H1 (cell line): ENCODE data around the gene OBP2B. TPM values are rescaled to one million over a fixed set of nuclear protein-coding genes. Genes with fewer than 3 reads are reported as not detected.

Source experiments
- CTCF ChIA-PET: fragments of 300-600 bp; sonication (Branson Sonifier 250); formaldehyde crosslinking; loops from one replicate; lab custom pipeline; 2021; ENCODE audit not compliant: partially characterized antibody; lab: Charles Lee
- POLR2A ChIA-PET: fragments of 300-600 bp; sonication (Branson Sonifier 250); formaldehyde crosslinking; loops from one replicate; lab custom pipeline; 2021; ENCODE audit warnings: inconsistent platforms; ENCODE audit not compliant: partially characterized antibody; lab: Charles Lee
- DNase-seq, 2 experiments: peaks; one replicate each; pipeline versions ENCODE4 v3.0.0 to v3.0.0-alpha.2; 2010 to 2022; ENCODE audit warnings: low spot score in 2 of 2, low read depth in 1 of 2, mixed read lengths in 1 of 2
- FAIRE-seq: peaks from 2 replicates; lab custom pipeline; 2011; peaks lifted over from hg19 to GRCh38; lab: Jason Lieb, UNC
- H2AFZ ChIP-seq: 2 replicates; pipeline ENCODE4 v1.8.1; 2012; ENCODE audit warnings: low read length, inconsistent platforms
- H2AK5ac ChIP-seq: 2 replicates; pipeline ENCODE4 v1.6.1; 2013; ENCODE audit warnings: low read depth, low read length
- H2BK120ac ChIP-seq: replicated peaks from 2 replicates; pipeline ENCODE3; 2013; ENCODE audit warnings: low read depth, low read length, inconsistent platforms
- H2BK12ac ChIP-seq: 2 replicates; pipeline ENCODE4 v1.6.1; 2013; ENCODE audit warnings: low read depth, low read length
- H2BK15ac ChIP-seq: 2 replicates; pipeline ENCODE4 v1.6.1; 2013; ENCODE audit warnings: low read length
- H2BK20ac ChIP-seq: 2 replicates; pipeline ENCODE4 v1.6.1; 2013; ENCODE audit warnings: low read length
- H2BK5ac ChIP-seq: 2 replicates; pipeline ENCODE4 v1.6.1; 2013; ENCODE audit warnings: low read depth, low read length
- H3K14ac ChIP-seq: 2 replicates; pipeline ENCODE4 v1.6.1; 2013; ENCODE audit warnings: inconsistent platforms; ENCODE audit not compliant: insufficient read length
- H3K18ac ChIP-seq: 2 replicates; pipeline ENCODE4 v1.6.1; 2013; ENCODE audit warnings: low read length; ENCODE audit errors: extremely low read depth
- H3K23ac ChIP-seq: 2 replicates; pipeline ENCODE4 v1.6.1; 2013; ENCODE audit warnings: inconsistent platforms; ENCODE audit not compliant: insufficient read length
- H3K23me2 ChIP-seq: 2 replicates; pipeline ENCODE4 v1.6.1; 2013; ENCODE audit warnings: low read depth, low read length
- H3K27ac ChIP-seq: 2 replicates; pipeline ENCODE4 v1.6.1; 2011; ENCODE audit warnings: low read depth, low read length, inconsistent platforms
- H3K27me3 ChIP-seq, 4 experiments: replicated peaks in 1 of 4; 1 replicate in 1 of 4; 2 replicates in 3 of 4; pipeline versions ENCODE4 v1.6.1 to v1.8.1; 2011 to 2013; ENCODE audit warnings: low read length in 3 of 4, mild to moderate bottlenecking in 3 of 4, inconsistent platforms in 2 of 4, mixed read lengths in 2 of 4, moderate library complexity in 1 of 4; ENCODE audit not compliant: control insufficient read depth in 3 of 4, insufficient read depth in 3 of 4; ENCODE audit errors: extremely low read depth in 1 of 4
- H3K36me3 ChIP-seq, 4 experiments: 2 replicates each; pipeline versions ENCODE4 v1.6.1 to v1.8.1; 2011 to 2013; ENCODE audit warnings: mild to moderate bottlenecking in 4 of 4, low read length in 3 of 4, moderate library complexity in 2 of 4, control low read depth in 1 of 4, inconsistent platforms in 1 of 4; ENCODE audit not compliant: insufficient read depth in 4 of 4, control insufficient read depth in 2 of 4
- H3K4ac ChIP-seq: replicated peaks from 2 replicates; pipeline ENCODE3; 2013; ENCODE audit warnings: low read length, low read depth, mixed read lengths, inconsistent platforms; ENCODE audit not compliant: insufficient read length
- H3K4me1 ChIP-seq, 4 experiments: replicated peaks in 1 of 4; 1 replicate in 1 of 4; 2 replicates in 3 of 4; pipeline versions ENCODE4 v1.6.1 to v1.8.1; 2011 to 2013; ENCODE audit warnings: low read length in 3 of 4, inconsistent platforms in 2 of 4, mixed read lengths in 1 of 4; ENCODE audit not compliant: insufficient read depth in 4 of 4, control insufficient read depth in 3 of 4
- H3K4me2 ChIP-seq, 2 experiments: 2 replicates each; pipeline versions ENCODE4 v1.6.1 to v1.8.1; 2011 to 2013; ENCODE audit warnings: low read depth in 2 of 2, low read length in 2 of 2, control low read depth in 1 of 2, inconsistent platforms in 1 of 2, mild to moderate bottlenecking in 1 of 2; ENCODE audit not compliant: insufficient read depth in 1 of 2
- H3K4me3 ChIP-seq, 4 experiments: fragments of 200-600, 300-600 bp in 1 of 4; sonication (generic), shearing (Covaris generic), sonication (Bioruptor Twin) in 1 of 4; 2 replicates each; pipeline versions ENCODE4 v1.5.1 to v1.8.1; 2011 to 2016; ENCODE audit warnings: low read length in 4 of 4, low read depth in 3 of 4, control low read depth in 2 of 4, inconsistent platforms in 2 of 4, mild to moderate bottlenecking in 2 of 4, mixed read lengths in 1 of 4, moderate library complexity in 1 of 4; ENCODE audit not compliant: insufficient read depth in 2 of 4; ENCODE audit errors: extremely low read depth in 1 of 4
- H3K56ac ChIP-seq: replicated peaks from 2 replicates; pipeline ENCODE3; 2013; ENCODE audit warnings: low read depth, mild to moderate bottlenecking, mixed read lengths, low read length, inconsistent platforms; ENCODE audit not compliant: insufficient read length
- H3K79me1 ChIP-seq: 2 replicates; pipeline ENCODE4 v1.6.1; 2013; ENCODE audit warnings: low read depth, low read length, control low read depth
- H3K79me2 ChIP-seq, 2 experiments: 2 replicates each; pipeline versions ENCODE4 v1.6.1 to v1.8.1; 2012 to 2013; ENCODE audit warnings: low read length in 2 of 2, mild to moderate bottlenecking in 2 of 2, inconsistent platforms in 1 of 2; ENCODE audit not compliant: insufficient read depth in 2 of 2, control insufficient read depth in 1 of 2
- H3K9ac ChIP-seq, 4 experiments: replicated peaks in 1 of 4; 1 replicate in 1 of 4; 2 replicates in 3 of 4; pipeline versions ENCODE4 v1.6.1 to v1.8.1; 2011 to 2013; ENCODE audit warnings: low read depth in 3 of 4, low read length in 3 of 4, control low read depth in 2 of 4, mild to moderate bottlenecking in 2 of 4, moderate library complexity in 2 of 4, inconsistent platforms in 1 of 4; ENCODE audit errors: extremely low read depth in 1 of 4
- H3K9me3 ChIP-seq, 2 experiments: 2 replicates each; pipeline versions ENCODE4 v1.6.1 to v1.8.1; 2012 to 2013; ENCODE audit warnings: mild to moderate bottlenecking in 2 of 2, moderate library complexity in 2 of 2, control low read depth in 1 of 2, inconsistent platforms in 1 of 2, low read depth in 1 of 2, low read length in 1 of 2, mixed read lengths in 1 of 2; ENCODE audit not compliant: insufficient read depth in 2 of 2
- H4K20me1 ChIP-seq, 2 experiments: replicated peaks in 1 of 2; 2 replicates each; pipeline versions ENCODE3 to v1.8.1; 2011 to 2013; ENCODE audit warnings: inconsistent platforms in 2 of 2, low read length in 2 of 2, mild to moderate bottlenecking in 1 of 2; ENCODE audit not compliant: insufficient read depth in 2 of 2, control insufficient read depth in 1 of 2
- H4K5ac ChIP-seq: 2 replicates; pipeline ENCODE4 v1.6.1; 2013; ENCODE audit warnings: low read length, low read depth, mixed read lengths, inconsistent platforms; ENCODE audit not compliant: insufficient read length
- H4K8ac ChIP-seq: 2 replicates; pipeline ENCODE4 v1.8.0; 2013; ENCODE audit warnings: mild to moderate bottlenecking, moderate library complexity, low read length, inconsistent platforms; ENCODE audit not compliant: insufficient read depth; ENCODE audit errors: extremely low read depth
- H4K91ac ChIP-seq: replicated peaks from 2 replicates; pipeline ENCODE3; 2013; ENCODE audit warnings: low read length, mixed read lengths, inconsistent platforms; ENCODE audit not compliant: insufficient read length
- BACH1 ChIP-seq: IDR thresholded peaks from 2 replicates; pipeline ENCODE4 v1.6.1; 2012; ENCODE audit warnings: low read length, improper control_type of control experiment
- BRCA1 ChIP-seq: IDR thresholded peaks from 2 replicates; pipeline ENCODE4 v1.6.1; 2012; ENCODE audit warnings: low read depth, low read length, improper control_type of control experiment
- CHD1 ChIP-seq: IDR thresholded peaks from 2 replicates; pipeline ENCODE4 v1.6.1; 2012; ENCODE audit warnings: low read depth, low read length, improper control_type of control experiment
- CTCF ChIP-seq, 3 experiments: IDR thresholded peaks; 1 replicate in 2 of 3; 2 replicates in 1 of 3; pipeline versions ENCODE4 v1.5.1 to v1.6.1; 2011; ENCODE audit warnings: low read length in 3 of 3, mild to moderate bottlenecking in 3 of 3, inconsistent platforms in 2 of 3, low read depth in 1 of 3, moderate library complexity in 1 of 3; ENCODE audit not compliant: insufficient read depth in 1 of 3; ENCODE audit errors: control extremely low read depth in 1 of 3
- EP300 ChIP-seq, 2 experiments: IDR thresholded peaks; 1 replicate in 1 of 2; 2 replicates in 1 of 2; pipeline ENCODE4 v1.6.1; 2011 to 2012; ENCODE audit warnings: low read depth in 2 of 2, low read length in 2 of 2, mild to moderate bottlenecking in 2 of 2, borderline replicate concordance in 1 of 2, inconsistent platforms in 1 of 2, moderate library complexity in 1 of 2
- RFX5 ChIP-seq: IDR thresholded peaks from 2 replicates; pipeline ENCODE4 v1.6.1; 2011; ENCODE audit warnings: low read depth, low read length, improper control_type of control experiment, borderline replicate concordance
- RXRA ChIP-seq: IDR thresholded peaks from 2 replicates; pipeline ENCODE4 v1.6.1; 2011; ENCODE audit warnings: low read depth, mild to moderate bottlenecking, low read length, moderate library complexity; ENCODE audit not compliant: insufficient read depth
- SAP30 ChIP-seq: fragments of 300-600 bp; sonication (generic); IDR thresholded peaks from 2 replicates; pipeline ENCODE4 v1.7.1; 2012; ENCODE audit warnings: low read length, moderate library complexity, mild to moderate bottlenecking, inconsistent platforms; ENCODE audit not compliant: insufficient read depth, insufficient replicate concordance
- SIN3A ChIP-seq, 2 experiments: IDR thresholded peaks in 1 of 2; conservative IDR thresholded peaks in 1 of 2; 2 replicates each; pipeline ENCODE4 v1.6.1; 2011 to 2012; ENCODE audit warnings: low read length in 2 of 2, improper control_type of control experiment in 1 of 2, low read depth in 1 of 2, mild to moderate bottlenecking in 1 of 2
- TEAD4 ChIP-seq: IDR thresholded peaks from 2 replicates; pipeline ENCODE4 v1.6.1; 2012; ENCODE audit warnings: low read depth, low read length, inconsistent platforms, mixed read lengths
- ZNF274 ChIP-seq: IDR thresholded peaks from 2 replicates; pipeline ENCODE4 v1.7.0; 2012; ENCODE audit warnings: low read length, borderline replicate concordance; ENCODE audit errors: extremely low read depth
- WGBS, 2 experiments: shearing (Covaris generic) in 1 of 2; methylation state at CpG; one replicate each; pipeline versions ENCODE4 v1.1.6 to v1.1.7; 2013 to 2015; ENCODE audit warnings: low lambda C conversion rate in 2 of 2, mixed read lengths in 2 of 2, inconsistent platforms in 1 of 2, low coverage in 1 of 2, missing lambda C conversion rate in 1 of 2; ENCODE audit not compliant: insufficient replicate concordance in 2 of 2, insufficient coverage in 1 of 2, insufficient read length in 1 of 2; ENCODE audit errors: extremely low coverage in 1 of 2, missing lambda C conversion rate in 1 of 2; 5-methylcytosine and 5-hydroxymethylcytosine counted together
- polyA plus RNA-seq, 7 experiments: library from polyadenylated mRNA; depleted of rRNA in 3 of 7; stranded (reverse) in 5 of 7; unstranded in 2 of 7; fragments of >200 nt in 5 of 7; fragments of 200-250 nt in 2 of 7; gene quantifications; 1 replicate in 5 of 7; 2 replicates in 1 of 7; 4 replicates in 1 of 7; pipeline versions ENCODE4 v1.2.1 to v1.2.3, GENCODE V29; 2011 to 2013; ENCODE audit warnings: missing spikeins in 2 of 7, mixed read lengths in 2 of 7
- total RNA-seq: library from RNA; stranded (reverse); fragmentation: NEBNext Ultra II Directional; extraction: Animal tissue kit (Norgen Biotek cat#: 25700); gene quantifications from 2 replicates; pipeline ENCODE4 v1.2.1, GENCODE V29; 2021

The OBP2B gene
- total and polyA plus RNA-seq, 2 of the 8 experiments (the other 6 are each of a cell fraction or from before 2014, with no cell fraction given): not detected

DNA sequence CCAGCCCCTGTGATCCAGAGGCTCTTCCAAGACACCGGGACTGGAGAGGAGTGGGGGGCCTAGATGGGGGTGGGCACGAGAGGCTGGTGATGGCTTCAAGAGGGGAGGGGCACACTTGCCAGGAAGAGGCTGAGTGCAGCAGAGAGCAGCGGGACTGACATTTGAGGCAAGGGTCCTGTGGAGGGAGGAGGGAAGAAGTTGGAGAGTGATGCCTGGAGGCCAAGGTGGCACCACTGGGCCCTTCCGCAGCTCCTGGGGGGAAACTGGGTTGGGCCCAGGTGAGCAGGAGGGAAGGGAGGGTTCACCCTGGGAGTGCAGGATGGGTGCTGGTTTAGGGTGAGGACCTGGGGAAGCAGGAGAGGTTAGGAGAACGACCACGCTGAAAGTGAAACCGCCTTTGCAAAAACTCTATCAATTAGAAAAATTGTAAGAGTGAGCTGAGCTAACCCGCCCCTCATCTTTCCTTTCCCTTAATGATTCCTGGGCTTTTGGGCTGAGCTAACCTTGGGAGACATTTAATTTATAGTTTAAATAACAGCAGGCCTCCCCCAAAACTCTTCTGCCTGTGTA, 39.8 kb upstream of the OBP2B start:
- no peak overlapping the region for H3K56ac ChIP-seq
- no peak overlapping the region for H2BK5ac ChIP-seq
- no peak overlapping the region for H3K27ac ChIP-seq
- H3K4me1 ChIP-seq: no peaks in the 10 kb centered on the region
- H2BK15ac ChIP-seq: no peak overlapping the region
- H3K18ac ChIP-seq: no peak overlapping the region
- no peak for DNase-seq
- H2BK120ac ChIP-seq: no peak overlapping the region
- no peak overlapping the region for H3K4me3 ChIP-seq
- no peak overlapping the region for H4K91ac ChIP-seq
- H4K5ac ChIP-seq: no peak overlapping the region
- no peaks in the 10 kb centered on the region for H3K27me3 ChIP-seq
- H2BK12ac ChIP-seq: no peak overlapping the region
- H4K20me1 ChIP-seq: no peaks in the 10 kb centered on the region
- no peaks in the 10 kb centered on the region for H3K9me3 ChIP-seq
- ChIA-PET CTCF (interaction anchor here (0.7 to 3.9 kb wide), 2 partner anchors 10 to 118 kb away, joined by 3 to 24 read pairs; no protein-coding TSS in a partner anchor), POLR2A (no interaction called here)
- H3K79me1 ChIP-seq: no peaks in the 10 kb centered on the region
- H3K79me2 ChIP-seq: no peaks in the 10 kb centered on the region
- 95% methylated on average over 8 of the region's 8 CpGs; no CpG with 5 or more reads in 1 of the 2 experiments for WGBS, 2 experiments
- no peak overlapping the region for H3K14ac ChIP-seq
- H2AK5ac ChIP-seq: no peak overlapping the region
- no peaks in the 10 kb centered on the region for H3K36me3 ChIP-seq
- no peak overlapping the region for H2AFZ ChIP-seq
- H3K9ac ChIP-seq: no peak overlapping the region
- no peaks in the 10 kb centered on the region for H3K23me2 ChIP-seq
- H3K23ac ChIP-seq: no peak overlapping the region
- H4K8ac ChIP-seq: no peak overlapping the region
- H3K4ac ChIP-seq: no peak overlapping the region
- FAIRE-seq: no peak
- no peak overlapping the region for H2BK20ac ChIP-seq
- H3K4me2 ChIP-seq: no peak overlapping the region
- TF ChIP-seq CHD1 (no peak), TEAD4 (no peak), BACH1 (no peak), CTCF (IDR thresholded peaks at IDR 0.05; ENCODE audit: control extremely low read depth in 1 of 3, insufficient read depth in 1 of 3, low read depth in 1 of 3, low read length in 3 of 3) (no peak), RXRA (no peak), BRCA1 (no peak), SAP30 (no peak), SIN3A (conservative IDR thresholded peaks at IDR 0.05 in 1 of 2, IDR thresholded peaks at IDR 0.05 in 1 of 2; ENCODE audit: low read depth in 1 of 2, low read length in 2 of 2) (no peak), ZNF274 (no peak), RFX5 (no peak), EP300 (IDR thresholded peaks at IDR 0.05; ENCODE audit: borderline replicate concordance in 1 of 2, low read depth in 2 of 2, low read length in 2 of 2) (no peak)
